HG02623 (cell line): Measurements from ENCODE around the gene RBMS3.

Source experiments
- ATAC-seq: cut with Tn5 transposase; IDR thresholded peaks from one replicate; pipeline ENCODE4 v1.9.1; 2021; ENCODE audit warnings: moderate library complexity; ENCODE audit not compliant: unreplicated experiment

Gene RBMS3

GRCh38 chr3:29426302-29427226 lies 145.7 kb downstream of the RBMS3 start:
- ATAC-seq, result no peak

GRCh38 chr3:29427266-29428103 lies 146.6 kb downstream of the RBMS3 start:
- ATAC-seq, result no peak

GRCh38 chr3:29429055-29429679 lies 148.3 kb downstream of the RBMS3 start:
- no peak for ATAC-seq

GRCh38 chr3:29430558-29430971 lies 149.7 kb downstream of the RBMS3 start:
- ATAC-seq, result no peak

GRCh38 chr3:29436612-29437323 lies 155.9 kb downstream of the RBMS3 start:
- ATAC-seq, result no peak

- no peak for ATAC-seq
These were observed 157.7 kb downstream of the RBMS3 start for GRCh38 chr3:29438580-29438979.

GRCh38 chr3:29440413-29441305 lies 159.8 kb downstream of the RBMS3 start:
- no peak for ATAC-seq

GRCh38 chr3:29441422-29441821 lies 160.6 kb downstream of the RBMS3 start:
- ATAC-seq, result no peak

- no peak for ATAC-seq
These were observed 167.2 kb downstream of the RBMS3 start for GRCh38 chr3:29447946-29448627.

GRCh38 chr3:29451920-29452319 lies 171.0 kb downstream of the RBMS3 start:
- ATAC-seq, result no peak

GRCh38 chr3:29452934-29453283 lies 172.0 kb downstream of the RBMS3 start:
- no peak for ATAC-seq

- no peak for ATAC-seq
These were observed 172.6 kb downstream of the RBMS3 start for GRCh38 chr3:29453284-29454001.

GRCh38 chr3:29454161-29454611 lies 173.3 kb downstream of the RBMS3 start:
- no peak for ATAC-seq

- no peak for ATAC-seq
These were observed 176.0 kb downstream of the RBMS3 start for GRCh38 chr3:29456901-29457300.

- no peak for ATAC-seq
These were observed 182.4 kb downstream of the RBMS3 start for GRCh38 chr3:29463304-29463703.

GRCh38 chr3:29465836-29466235 lies 185.0 kb downstream of the RBMS3 start:
- no peak for ATAC-seq

- ATAC-seq, result no peak
These were observed 185.6 kb downstream of the RBMS3 start for GRCh38 chr3:29466442-29466841.

- ATAC-seq, result no peak
These were observed 187.3 kb downstream of the RBMS3 start for GRCh38 chr3:29468187-29468586.
